CD4-positive, alpha-beta T cell (primary cell): ENCODE data around the gene BRD3. TPM values are rescaled to one million over a fixed set of nuclear protein-coding genes. Genes with fewer than 3 reads are reported as not detected.

Experiments
- ATAC-seq: fragments of 200-7000 bp; cut with Tn5 transposase; one replicate; pipeline ENCODE4 v1.10.0; 2022; ENCODE audit warnings: mild to moderate bottlenecking; ENCODE audit not compliant: poor library complexity
- CTCF ChIA-PET: fragments of 350-600 bp; sonication (Branson Sonifier 250); formaldehyde crosslinking; loops from one replicate; lab custom pipeline; 2021; ENCODE audit warnings: antibody characterized with exemption, inconsistent platforms; lab: Charles Lee
- POLR2A ChIA-PET: fragments of 350-600 bp; sonication (Branson Sonifier 250); formaldehyde crosslinking; loops from one replicate; lab custom pipeline; 2021; ENCODE audit warnings: antibody characterized with exemption, inconsistent platforms; lab: Charles Lee
- DNase-seq, 14 experiments: peaks; one replicate each; pipeline ENCODE4 v3.0.0-alpha.2; 2013 to 2020; ENCODE audit warnings: mixed read lengths in 2 of 14
- H3K27ac ChIP-seq, 2 donors: one replicate each; pipeline versions ENCODE4 v1.5.1 to v1.7.0; 2013; ENCODE audit warnings: low read length in 2 of 2, low read depth in 1 of 2, mild to moderate bottlenecking in 1 of 2
- H3K27me3 ChIP-seq, 2 experiments: 1 replicate in 1 of 2; 2 replicates in 1 of 2; pipeline versions ENCODE4 v1.6.1 to v1.7.0; 2013; ENCODE audit warnings: low read length in 2 of 2, control low read depth in 1 of 2, mild to moderate bottlenecking in 1 of 2, moderate library complexity in 1 of 2; ENCODE audit not compliant: insufficient read depth in 2 of 2, control insufficient read depth in 1 of 2
- H3K36me3 ChIP-seq: one replicate; pipeline ENCODE4 v1.6.1; 2013; ENCODE audit warnings: low read length, control low read depth; ENCODE audit not compliant: insufficient read depth
- H3K4me1 ChIP-seq: one replicate; pipeline ENCODE4 v1.6.1; 2013; ENCODE audit warnings: low read length, control low read depth; ENCODE audit not compliant: insufficient read depth
- H3K4me3 ChIP-seq: one replicate; pipeline ENCODE4 v1.5.1; 2013; ENCODE audit warnings: mild to moderate bottlenecking, low read length, moderate library complexity
- H3K9me3 ChIP-seq, 2 experiments: 1 replicate in 1 of 2; 2 replicates in 1 of 2; pipeline versions ENCODE4 v1.6.1 to v1.7.0; 2013; ENCODE audit warnings: low read length in 2 of 2, mild to moderate bottlenecking in 2 of 2, control low read depth in 1 of 2, moderate library complexity in 1 of 2; ENCODE audit not compliant: control insufficient read depth in 1 of 2, insufficient read depth in 1 of 2
- H3K27ac Mint-ChIP-seq: one replicate; pipeline ENCODE4 v1.8.0; 2020; ENCODE audit warnings: mixed read lengths
- H3K27me3 Mint-ChIP-seq: one replicate; pipeline ENCODE4 v1.8.0; 2021; ENCODE audit warnings: mixed read lengths
- H3K36me3 Mint-ChIP-seq: one replicate; pipeline ENCODE4 v1.8.0; 2021; ENCODE audit warnings: low read depth, mixed read lengths
- H3K4me1 Mint-ChIP-seq: one replicate; pipeline ENCODE4 v1.8.0; 2021; ENCODE audit warnings: low read depth, mixed read lengths
- H3K4me3 Mint-ChIP-seq: one replicate; pipeline ENCODE4 v1.8.0; 2020; ENCODE audit warnings: mild to moderate bottlenecking, mixed read lengths
- H3K9me3 Mint-ChIP-seq: one replicate; pipeline ENCODE4 v1.8.0; 2020; ENCODE audit warnings: mixed read lengths
- intact Hi-C, 2 experiments: fragments of 100-400 bp; cut with DNase I in 1 of 2; cut with micrococcal nuclease in 1 of 2; formaldehyde crosslinking; loops; one replicate each; pipeline versions ENCODE4 v1.15.1 to v1.9.0; 2023 to 2025; cut with DNase I, micrococcal nuclease
- total RNA-seq, 174 experiments: library from RNA in 2 of 174; stranded (reverse) in 2 of 174; gene quantifications; one replicate each; pipeline ENCODE4 v1.2.3 and lab custom pipeline; 2021 to 2026
- TF ChIP-seq, protein P1 (sequence below): fragments of 200-600 bp; IDR thresholded peaks from one replicate; pipeline ENCODE4 v1.8.0; 2022; ENCODE audit warnings: antibody characterized with exemption, mild to moderate bottlenecking

Gene BRD3
- total RNA-seq, 2 experiments from 2014 or later, result 26.7 to 29.0 TPM

GRCh38 chr9:134100040-134100439 lies 32.2 kb upstream of the BRD3 start:
- ATAC-seq, result no peak
- Mint-ChIP-seq H3K9me3 (no peaks in the 10 kb centered on the region), H3K4me1 (no peaks in the 10 kb centered on the region), H3K36me3 (no peaks in the 10 kb centered on the region), H3K27ac (no peak overlapping the region), H3K4me3 (no peak overlapping the region), H3K27me3 (peaks cover 42% of the 10 kb centered on the region)
- Histone ChIP-seq H3K27me3 (peaks cover 0 to 2% of the 10 kb centered on the region in 2 experiments), H3K9me3 (no peaks in the 10 kb centered on the region), H3K4me3 (no peak overlapping the region), H3K4me1 (peaks cover 3% of the 10 kb centered on the region), H3K36me3 (no peaks in the 10 kb centered on the region), H3K27ac (no peak overlapping the region)
- intact Hi-C loops, result no loop called here
- ChIA-PET POLR2A (no interaction called here), CTCF (interaction anchor here (0.9 to 1.7 kb wide), 2 partner anchors 8 to 63 kb away, joined by 3 to 4 read pairs; no protein-coding TSS in a partner anchor)
- TF ChIP-seq, protein P1, sequence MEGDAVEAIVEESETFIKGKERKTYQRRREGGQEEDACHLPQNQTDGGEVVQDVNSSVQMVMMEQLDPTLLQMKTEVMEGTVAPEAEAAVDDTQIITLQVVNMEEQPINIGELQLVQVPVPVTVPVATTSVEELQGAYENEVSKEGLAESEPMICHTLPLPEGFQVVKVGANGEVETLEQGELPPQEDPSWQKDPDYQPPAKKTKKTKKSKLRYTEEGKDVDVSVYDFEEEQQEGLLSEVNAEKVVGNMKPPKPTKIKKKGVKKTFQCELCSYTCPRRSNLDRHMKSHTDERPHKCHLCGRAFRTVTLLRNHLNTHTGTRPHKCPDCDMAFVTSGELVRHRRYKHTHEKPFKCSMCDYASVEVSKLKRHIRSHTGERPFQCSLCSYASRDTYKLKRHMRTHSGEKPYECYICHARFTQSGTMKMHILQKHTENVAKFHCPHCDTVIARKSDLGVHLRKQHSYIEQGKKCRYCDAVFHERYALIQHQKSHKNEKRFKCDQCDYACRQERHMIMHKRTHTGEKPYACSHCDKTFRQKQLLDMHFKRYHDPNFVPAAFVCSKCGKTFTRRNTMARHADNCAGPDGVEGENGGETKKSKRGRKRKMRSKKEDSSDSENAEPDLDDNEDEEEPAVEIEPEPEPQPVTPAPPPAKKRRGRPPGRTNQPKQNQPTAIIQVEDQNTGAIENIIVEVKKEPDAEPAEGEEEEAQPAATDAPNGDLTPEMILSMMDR, result no peak
- DNase-seq, result no peak

DNA sequence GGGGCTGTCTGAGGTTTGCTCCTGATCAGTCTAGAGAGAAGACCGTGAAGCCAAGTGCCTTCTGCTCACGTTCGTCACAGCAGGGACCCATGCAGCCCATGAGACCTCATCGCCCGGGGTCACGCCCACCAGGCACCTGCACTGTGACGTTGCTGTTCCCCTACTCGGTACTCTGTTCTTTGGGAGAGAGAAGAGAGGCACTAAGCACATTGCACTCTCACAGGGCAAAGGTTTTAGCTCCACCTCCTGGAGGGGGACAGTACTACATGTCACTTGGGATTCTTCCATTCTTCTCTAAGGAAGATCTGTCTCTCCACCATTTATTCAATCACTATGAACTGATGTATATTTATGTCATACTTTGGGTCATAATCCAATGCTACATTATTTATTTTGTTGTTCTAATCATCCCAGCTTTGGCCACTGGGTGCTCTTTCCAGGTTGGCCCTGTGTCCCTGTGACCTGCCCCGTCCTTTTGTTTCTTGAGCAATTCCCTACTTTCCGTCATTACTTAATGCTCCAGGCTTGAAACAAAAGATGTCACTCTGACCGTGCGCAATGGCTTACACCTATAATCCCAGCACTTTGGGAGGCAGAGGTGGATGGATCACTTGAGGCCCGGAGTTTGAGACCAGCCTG lies 31.4 kb upstream of the BRD3 start:
- Mint-ChIP-seq H3K9me3 (no peaks in the 10 kb centered on the region), H3K36me3 (no peaks in the 10 kb centered on the region), H3K4me1 (no peaks in the 10 kb centered on the region), H3K27me3 (peaks cover 44% of the 10 kb centered on the region), H3K27ac (no peak overlapping the region), H3K4me3 (no peak overlapping the region)
- TF ChIP-seq, protein P1, result peak; percentile 79
- ATAC-seq (peak; percentile 97), DNase-seq (peak; percentile 32 to 80 (median 49))
- H3K9me3 ChIP-seq, result no peaks in the 10 kb centered on the region
- POLR2A ChIA-PET, result no interaction called here
- no peak overlapping the region for H3K4me3 ChIP-seq
- H3K36me3 ChIP-seq, result no peaks in the 10 kb centered on the region
- peaks cover 0 to 2% of the 10 kb centered on the region in 2 experiments for H3K27me3 ChIP-seq
- peaks cover 3% of the 10 kb centered on the region for H3K4me1 ChIP-seq
- intact Hi-C loops, result loop anchor here (1.0 kb wide), 3 partner anchors 31 to 317 kb away; partner anchors contain the start of gene BRD3 (in 2 of the 2)
- no peak overlapping the region for H3K27ac ChIP-seq
- CTCF ChIA-PET, result interaction anchor here (0.6 to 1.7 kb wide), 8 partner anchors 8 to 317 kb away, joined by 3 to 5 read pairs (median 4); no protein-coding TSS in a partner anchor

- Mint-ChIP-seq H3K9me3 (no peaks in the 10 kb centered on the region), H3K27me3 (peaks cover 18% of the 10 kb centered on the region), H3K36me3 (no peaks in the 10 kb centered on the region), H3K4me1 (no peaks in the 10 kb centered on the region), H3K27ac (no peak overlapping the region), H3K4me3 (no peak overlapping the region)
- Histone ChIP-seq H3K27me3 (peaks cover 0 to 2% of the 10 kb centered on the region in 2 experiments), H3K4me3 (no peak overlapping the region), H3K9me3 (peaks cover 0 to 4% of the 10 kb centered on the region in 2 experiments), H3K27ac (no peak overlapping the region), H3K4me1 (no peaks in the 10 kb centered on the region), H3K36me3 (no peaks in the 10 kb centered on the region)
- TF ChIP-seq, protein P1, result no peak
- ChIA-PET POLR2A (no interaction called here), CTCF (interaction anchor here (1.6 kb wide), 1 partner anchor 9 kb away, joined by 4 read pairs; no protein-coding TSS in a partner anchor)
- ATAC-seq (no peak), DNase-seq (no peak)
- intact Hi-C loops, result no loop called here
Measured at GRCh38 chr9:134089972-134090371, 22.1 kb upstream of the BRD3 start.
